Measurements from ENCODE around the gene P2RY6.

P2RY6 gene

DNA sequence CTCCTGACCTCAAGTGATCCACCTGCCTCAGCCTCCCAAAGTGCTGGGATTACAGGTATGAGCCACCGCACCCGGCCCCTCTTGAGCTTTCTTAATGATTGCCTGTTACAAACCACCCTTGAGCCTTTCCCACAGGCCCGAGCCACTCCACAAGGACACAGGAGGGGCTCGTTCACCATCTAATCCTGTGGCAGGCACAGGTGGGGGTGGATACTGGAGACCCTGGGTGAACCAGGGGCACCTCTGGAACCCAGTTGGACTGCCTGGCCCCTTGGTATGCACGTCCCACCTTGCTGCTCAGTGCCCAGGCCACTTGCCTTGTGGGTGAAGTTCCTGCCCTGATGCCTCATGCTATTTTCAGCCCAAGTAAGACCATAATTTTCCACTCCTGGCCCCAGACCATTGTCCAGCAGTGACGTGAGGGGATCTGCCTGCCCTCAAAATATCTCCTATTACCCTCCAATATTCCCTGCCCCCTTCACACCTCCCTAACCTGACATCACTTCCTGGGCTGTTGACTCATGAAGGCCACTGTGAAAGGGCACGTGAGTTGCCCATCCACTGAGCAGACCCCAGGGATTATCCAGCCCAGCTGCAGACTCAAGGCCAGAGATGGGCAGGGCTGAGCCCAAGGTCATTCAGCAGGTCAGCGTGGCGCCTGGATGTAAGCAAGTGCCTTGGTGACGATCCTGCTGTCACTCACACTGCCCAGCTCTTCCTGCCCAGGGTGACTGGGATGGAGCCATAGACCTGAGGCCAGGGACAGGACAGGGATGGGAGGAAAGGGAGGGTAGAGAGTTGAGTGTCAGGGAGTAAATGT lies 34.5 kb upstream of the P2RY6 start:
- no peak for DNase-seq

GRCh38 chr11:73239111-73239521 lies 33.0 kb upstream of the P2RY6 start:
- no peak for DNase-seq

- DNase-seq, result no peak
These were observed 32.5 kb upstream of the P2RY6 start for GRCh38 chr11:73239571-73240189.

DNA sequence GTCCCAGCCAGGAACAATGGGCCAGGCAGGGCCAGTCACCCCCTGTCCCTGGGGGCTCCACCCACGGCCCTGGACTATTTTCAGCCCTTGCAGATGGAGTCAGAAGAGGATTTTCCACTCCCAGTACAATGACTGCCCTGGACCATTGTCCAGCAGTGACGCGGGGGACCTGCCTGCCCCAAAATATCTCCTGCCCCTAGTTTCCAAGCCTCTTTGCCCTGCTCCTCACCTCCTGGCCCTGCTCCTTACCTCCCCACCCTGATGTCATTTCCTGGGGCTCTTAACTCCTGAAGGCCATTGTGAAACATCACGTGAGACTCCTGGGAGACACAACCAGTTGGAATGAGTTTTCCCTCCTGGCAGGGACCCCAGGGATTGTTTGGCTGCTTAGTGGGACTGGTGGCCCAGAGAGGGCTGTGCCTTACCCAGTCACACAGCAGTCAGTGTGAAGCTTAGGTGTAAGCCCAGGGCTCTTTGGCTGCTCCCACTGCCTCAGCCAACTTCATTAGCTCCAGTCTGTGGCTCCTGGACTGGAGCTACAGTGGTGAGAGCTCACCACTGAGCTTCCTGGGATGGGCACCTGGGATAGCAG lies 31.9 kb upstream of the P2RY6 start:
- no peak for DNase-seq

DNA sequence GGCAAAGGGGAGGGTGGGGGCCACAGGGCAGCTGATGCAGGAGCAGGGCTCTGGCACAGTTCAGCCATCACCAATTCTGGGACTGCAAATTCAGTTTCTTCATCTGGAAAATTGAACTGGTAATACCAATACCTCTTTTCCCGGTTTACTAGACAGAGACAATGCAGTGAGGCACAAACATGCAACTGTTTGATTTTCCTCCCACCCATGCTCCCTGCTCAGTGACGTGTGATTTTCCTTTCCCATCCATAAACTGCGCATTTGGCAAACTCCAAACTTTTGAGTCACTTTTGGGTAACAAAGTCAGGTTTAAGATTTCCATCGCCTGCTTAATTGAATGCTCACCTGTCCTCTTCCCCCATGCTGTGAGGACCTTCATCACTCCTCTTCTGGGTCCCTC lies 30.8 kb upstream of the P2RY6 start:
- no peak for DNase-seq

- no peak for DNase-seq
These were observed 29.7 kb upstream of the P2RY6 start for GRCh38 chr11:73242251-73243092.

DNA sequence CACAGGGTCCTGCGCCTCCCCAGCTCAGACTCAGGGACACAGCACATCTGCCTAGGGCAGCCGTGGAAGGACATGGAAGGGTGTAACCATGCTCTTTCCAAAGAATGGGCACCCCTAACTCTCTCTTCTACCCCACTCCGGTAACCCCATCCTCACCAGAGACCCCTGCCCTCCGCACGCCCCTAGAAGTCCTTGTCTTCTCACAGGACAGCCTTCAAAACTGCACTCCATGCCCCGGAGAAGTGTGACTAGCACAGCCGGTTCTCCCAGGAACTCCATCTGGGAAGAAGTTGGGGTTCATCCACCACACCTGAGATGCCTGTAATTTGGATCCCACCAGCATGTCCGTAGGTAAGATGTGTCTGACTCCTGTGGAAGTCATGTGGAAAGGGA lies 29.0 kb upstream of the P2RY6 start:
- no peak for DNase-seq

DNA sequence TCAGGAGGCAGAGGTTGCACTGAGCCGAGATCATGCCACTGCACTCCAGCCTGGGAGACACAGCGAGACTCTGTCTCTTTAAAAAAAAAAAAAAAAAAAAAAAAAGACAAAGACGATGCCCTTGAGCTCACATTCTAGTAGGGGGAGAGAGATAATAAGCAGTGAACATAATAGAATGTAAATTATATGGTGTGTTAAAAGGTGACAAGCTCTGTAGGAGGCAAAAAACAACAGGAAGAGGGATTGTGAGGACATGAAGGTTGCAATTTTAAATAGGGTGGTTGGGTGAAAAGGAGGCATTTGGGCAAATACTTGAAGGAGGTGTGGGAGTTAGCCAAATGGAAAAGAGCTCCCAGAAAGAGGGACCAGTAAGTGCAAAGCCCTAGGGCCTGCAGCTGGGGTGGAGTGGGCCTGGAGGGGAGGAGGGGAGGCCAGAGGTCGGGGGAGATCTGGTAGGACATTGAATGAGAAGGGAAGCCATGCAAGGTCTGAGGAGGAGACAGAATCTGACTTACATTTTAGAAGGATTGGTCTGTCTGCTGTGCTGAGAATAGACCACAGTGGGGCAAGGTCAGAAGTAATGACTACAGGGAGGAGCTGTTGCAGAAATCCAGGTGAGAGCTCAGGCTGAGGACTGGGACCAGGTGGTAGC lies 27.4 kb upstream of the P2RY6 start:
- no peak for DNase-seq

DNA sequence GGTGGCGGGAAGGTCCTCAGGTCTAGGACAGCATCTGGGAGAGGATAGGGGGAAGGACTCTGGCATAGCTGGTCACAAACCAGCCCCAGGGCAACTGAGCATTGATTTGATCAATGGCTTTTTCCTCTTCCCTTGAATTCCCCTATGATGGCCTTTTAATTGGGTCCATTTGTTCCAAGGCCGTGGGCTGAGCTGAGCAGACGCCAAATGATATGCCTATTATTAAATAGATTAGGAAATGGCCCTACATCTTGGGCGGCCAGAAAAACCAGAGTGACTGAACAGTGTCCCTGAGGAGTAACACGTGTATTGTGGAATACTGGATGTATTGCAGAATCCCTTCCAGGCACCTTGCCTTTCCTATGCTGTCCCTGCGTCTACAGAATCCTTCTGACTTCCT lies 26.7 kb upstream of the P2RY6 start:
- DNase-seq, result no peak

- no peak for DNase-seq
These were observed 25.8 kb upstream of the P2RY6 start for GRCh38 chr11:73246303-73246702.

- DNase-seq, result no peak
These were observed 23.5 kb upstream of the P2RY6 start for GRCh38 chr11:73248526-73249185.

GRCh38 chr11:73249304-73249703 lies 22.8 kb upstream of the P2RY6 start:
- DNase-seq, result no peak

DNA sequence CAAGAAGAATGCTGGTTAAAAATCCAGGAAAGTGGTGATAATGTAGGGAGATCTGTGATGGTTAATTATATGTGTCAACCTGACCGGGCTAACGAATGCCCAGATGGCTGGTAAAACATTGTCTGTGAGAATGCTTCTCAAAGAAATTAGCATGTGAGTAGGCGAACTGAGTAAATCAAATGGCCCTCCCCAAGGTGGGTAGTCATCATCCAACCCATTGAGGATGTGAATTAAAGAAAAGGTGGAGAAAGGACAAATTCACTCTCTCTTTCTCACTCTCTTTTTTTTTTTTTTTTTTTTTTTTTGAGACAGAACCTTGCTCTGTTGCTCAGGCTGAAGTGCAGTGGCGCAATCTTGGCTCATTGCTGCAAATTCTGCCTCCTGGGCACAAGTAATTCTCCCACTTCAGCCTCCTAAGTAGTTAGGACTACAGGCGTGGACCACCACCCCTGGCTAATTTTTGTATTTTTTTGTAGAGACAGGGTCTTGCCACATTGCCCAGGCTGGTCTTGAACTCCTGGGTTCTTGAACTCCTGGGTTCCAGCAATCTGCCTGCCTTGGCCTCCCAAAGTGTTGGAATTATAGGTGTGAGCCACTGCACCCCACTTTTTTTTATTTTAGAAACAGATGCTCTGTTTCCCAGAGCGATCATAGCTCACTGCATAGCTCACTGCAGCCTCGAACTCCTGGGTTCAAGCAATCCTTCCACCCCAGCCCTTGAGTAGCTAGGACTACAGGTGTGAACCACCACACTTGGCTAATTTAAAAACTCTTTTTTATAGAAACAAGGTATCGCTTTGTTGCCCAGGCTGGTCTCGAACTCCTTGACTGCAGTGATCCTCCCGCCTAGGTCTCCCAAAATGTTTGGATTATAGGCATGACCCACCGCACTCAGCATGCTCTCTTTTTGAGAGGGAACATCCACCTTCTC lies 22.0 kb upstream of the P2RY6 start:
- no peak for DNase-seq

GRCh38 chr11:73252577-73253191 lies 19.5 kb upstream of the P2RY6 start:
- DNase-seq, result no peak

DNA sequence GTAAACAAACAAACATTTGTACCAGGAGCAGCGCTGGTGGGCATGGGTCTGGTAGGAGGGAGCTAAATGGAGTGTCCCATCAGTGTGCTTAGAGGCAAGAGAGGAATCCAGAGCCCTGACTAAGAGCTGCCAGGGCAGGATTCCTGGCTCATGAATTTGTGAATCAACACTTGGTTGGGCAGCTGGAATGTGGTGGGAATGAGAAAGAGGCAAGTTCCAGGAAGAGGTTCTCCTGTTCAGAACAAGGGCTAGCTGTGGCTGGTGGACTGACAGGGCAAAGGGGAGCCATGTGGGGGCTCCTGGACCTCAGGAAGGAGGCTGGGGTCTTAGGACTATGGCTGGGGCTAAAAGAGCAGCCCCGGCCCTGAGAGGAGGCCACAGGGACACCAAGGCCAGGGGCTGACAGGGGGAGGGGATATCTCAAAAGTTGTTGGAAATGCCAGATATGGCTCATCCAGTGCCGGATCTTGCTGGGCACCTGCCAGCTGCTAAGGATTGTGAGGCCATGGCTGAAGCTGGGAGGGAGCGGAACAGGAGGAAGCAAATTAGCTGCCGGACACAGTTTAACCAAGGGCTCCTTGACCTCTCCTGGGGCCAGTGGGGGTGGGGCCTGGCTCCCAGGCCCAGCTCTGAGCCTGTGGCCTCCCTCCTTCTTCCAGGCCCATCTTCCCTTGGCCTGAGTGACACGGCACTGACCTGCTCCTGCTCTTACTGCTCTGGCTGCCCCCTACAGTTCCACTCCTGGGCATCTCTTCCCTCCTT lies 14.6 kb upstream of the P2RY6 start:
- no peak for DNase-seq

GRCh38 chr11:73258104-73259035 lies 13.8 kb upstream of the P2RY6 start:
- no peak for DNase-seq

- DNase-seq, result no peak
These were observed 12.6 kb upstream of the P2RY6 start for GRCh38 chr11:73259406-73260126.

- no peak for DNase-seq
These were observed 12.0 kb upstream of the P2RY6 start for GRCh38 chr11:73260127-73260457.

All from GF-D8 (cell line).